HCT116 (cell line): ENCODE data around the gene STARD3. TPM values are rescaled to one million over a fixed set of nuclear protein-coding genes. Genes with fewer than 3 reads are reported as not detected.

ENCODE experiments used
- ATAC-seq: fragments of 200-7000 bp; cut with Tn5 transposase; 2 replicates; pipeline ENCODE4 v1.9.1; 2020; ENCODE audit warnings: mild to moderate bottlenecking, moderate library complexity
- BruUV-seq: library from RNA; stranded (reverse); fragments of 400-500 nt; replicated peaks from 2 replicates; lab custom pipeline; 2021; lab: Mats Ljungman, UMichigan
- CTCF ChIA-PET: fragments of 300-600 bp; sonication (Branson Sonifier 250); formaldehyde crosslinking; loops from one replicate; lab custom pipeline; 2021; ENCODE audit warnings: antibody characterized with exemption; lab: Charles Lee
- POLR2A ChIA-PET: fragments of 300-600, 350-600 bp; sonication (Branson Sonifier 250); formaldehyde crosslinking; loops from one replicate; lab custom pipeline; 2021; ENCODE audit warnings: antibody characterized with exemption; lab: Charles Lee
- RAD21 ChIA-PET, 2 experiments: fragments of 300-600 bp; sonication (Branson Sonifier 250); formaldehyde crosslinking; loops; one replicate each; lab custom pipeline; 2023; ENCODE audit warnings: low total read pairs in 2 of 2; ENCODE audit not compliant: uncharacterized antibody in 2 of 2, unreplicated experiment in 2 of 2, low non-redundant PET in 1 of 2; lab: Charles Lee
- DNase-seq: peaks from one replicate; pipeline ENCODE4 v3.0.0-alpha.2; 2010; ENCODE audit warnings: low read depth, low spot score
- H2AFZ ChIP-seq: fragments of 200-600 bp; shearing (Covaris generic), sonication (generic); 2 replicates; pipeline ENCODE4 v1.6.1; 2017; ENCODE audit warnings: low read depth, mixed run types, mixed read lengths, antibody characterized with exemption, low read length; ENCODE audit not compliant: poor library complexity, severe bottlenecking
- H3K27ac ChIP-seq: 2 replicates; pipeline ENCODE4 v1.5.1; 2012; ENCODE audit warnings: low read depth, low read length
- H3K27me3 ChIP-seq: fragments of 200-600 bp; sonication (generic); 2 replicates; pipeline ENCODE4 v1.6.1; 2016; ENCODE audit warnings: mixed run types, low read length, mixed read lengths; ENCODE audit not compliant: insufficient read depth
- H3K36me3 ChIP-seq, 2 experiments: fragments of 200-500 bp in 1 of 2; fragments of 200-600 bp in 1 of 2; sonication (Bioruptor generic) in 1 of 2; sonication (generic) in 1 of 2; 2 replicates each; pipeline versions ENCODE4 v1.5.1 to v1.6.1; 2014 to 2016; ENCODE audit warnings: low read length in 2 of 2, inconsistent platforms in 1 of 2, mixed read lengths in 1 of 2, mixed run types in 1 of 2; ENCODE audit not compliant: insufficient read depth in 2 of 2, control insufficient read depth in 1 of 2
- H3K4me1 ChIP-seq, 2 experiments: fragments of 200-600 bp in 1 of 2; sonication (generic) in 1 of 2; 2 replicates each; pipeline versions ENCODE4 v1.5.1 to v1.6.1; 2012 to 2017; ENCODE audit warnings: low read length in 2 of 2, inconsistent platforms in 1 of 2, mild to moderate bottlenecking in 1 of 2, mixed read lengths in 1 of 2, mixed run types in 1 of 2, moderate library complexity in 1 of 2; ENCODE audit not compliant: insufficient read depth in 2 of 2, control insufficient read depth in 1 of 2
- H3K4me2 ChIP-seq: fragments of 200-600 bp; sonication (generic); 2 replicates; pipeline ENCODE4 v1.6.1; 2017; ENCODE audit warnings: mixed run types, low read length, mixed read lengths
- H3K4me3 ChIP-seq, 2 experiments: fragments of 200-600 bp in 1 of 2; sonication (generic) in 1 of 2; replicated peaks in 1 of 2; 2 replicates each; pipeline ENCODE4 v1.5.1; 2011 to 2016; ENCODE audit warnings: low read length in 2 of 2, control low read depth in 1 of 2, low read depth in 1 of 2, mild to moderate bottlenecking in 1 of 2, mixed read lengths in 1 of 2, mixed run types in 1 of 2
- H3K79me2 ChIP-seq: fragments of 200-600 bp; sonication (generic); 2 replicates; pipeline ENCODE4 v1.6.1; 2017; ENCODE audit warnings: mild to moderate bottlenecking, mixed run types, low read length, moderate library complexity, mixed read lengths; ENCODE audit not compliant: insufficient read depth
- H3K9ac ChIP-seq: fragments of 200-600 bp; sonication (generic); 2 replicates; pipeline ENCODE4 v1.6.1; 2016; ENCODE audit warnings: low read length, mixed read lengths
- H3K9me2 ChIP-seq: fragments of 200-600 bp; sonication (generic), shearing (Covaris generic); 2 replicates; pipeline ENCODE4 v1.6.1; 2017; ENCODE audit warnings: mixed run types, mild to moderate bottlenecking, moderate library complexity; ENCODE audit not compliant: insufficient read depth
- H3K9me3 ChIP-seq, 2 experiments: fragments of 200-500 bp in 1 of 2; fragments of 200-600 bp in 1 of 2; sonication (Bioruptor generic) in 1 of 2; sonication (generic) in 1 of 2; 2 replicates each; pipeline ENCODE4 v1.6.1; 2014 to 2017; ENCODE audit warnings: low read length in 2 of 2, mixed read lengths in 2 of 2, inconsistent platforms in 1 of 2, low read depth in 1 of 2, mild to moderate bottlenecking in 1 of 2, mixed run types in 1 of 2, moderate library complexity in 1 of 2; ENCODE audit not compliant: control insufficient read depth in 1 of 2, insufficient read depth in 1 of 2
- H4K20me1 ChIP-seq: fragments of 200-600 bp; sonication (generic), shearing (Covaris generic); 2 replicates; pipeline ENCODE4 v1.6.1; 2017; ENCODE audit warnings: mixed run types, mild to moderate bottlenecking, moderate library complexity; ENCODE audit not compliant: insufficient read depth
- CEBPB ChIP-seq: IDR thresholded peaks from 2 replicates; pipeline ENCODE4 v1.6.1; 2012; ENCODE audit warnings: low read depth
- ELF1 ChIP-seq: IDR thresholded peaks from 2 replicates; pipeline ENCODE4 v1.6.1; 2012; ENCODE audit warnings: low read depth, borderline replicate concordance
- EZH2 ChIP-seq: fragments of 200-600 bp; sonication (generic); IDR thresholded peaks from 2 replicates; pipeline ENCODE4 v1.6.1; 2017; ENCODE audit warnings: antibody characterized with exemption, mixed run types
- EZH2phosphoT487 ChIP-seq: fragments of 200-600 bp; IDR thresholded peaks from 2 replicates; pipeline ENCODE4 v1.6.1; 2018; ENCODE audit warnings: antibody characterized with exemption, borderline replicate concordance
- FOSL1 ChIP-seq: IDR thresholded peaks from 2 replicates; pipeline ENCODE4 v1.6.1; 2012; ENCODE audit warnings: low read depth
- JUND ChIP-seq: IDR thresholded peaks from 2 replicates; pipeline ENCODE4 v1.6.1; 2012
- POLR2A ChIP-seq: IDR thresholded peaks from 2 replicates; pipeline ENCODE4 v1.7.0; 2011; ENCODE audit warnings: borderline replicate concordance; ENCODE audit not compliant: insufficient read depth, insufficient read length; ENCODE audit errors: extremely low read depth
- POLR2AphosphoS5 ChIP-seq: IDR thresholded peaks from 2 replicates; pipeline ENCODE4 v1.6.1; 2011; ENCODE audit warnings: mild to moderate bottlenecking, low read depth, low read length, moderate library complexity
- SIN3A ChIP-seq: IDR thresholded peaks from 2 replicates; pipeline ENCODE4 v1.6.1; 2012; ENCODE audit warnings: low read depth
- SP1 ChIP-seq: IDR thresholded peaks from 2 replicates; pipeline ENCODE4 v1.6.1; 2012; ENCODE audit warnings: low read depth
- SRF ChIP-seq: IDR thresholded peaks from 2 replicates; pipeline ENCODE4 v1.6.1; 2012; ENCODE audit warnings: low read depth
- TCF7L2 ChIP-seq: IDR thresholded peaks from 2 replicates; pipeline ENCODE4 v1.7.0; 2011; ENCODE audit warnings: borderline replicate concordance, inconsistent platforms; ENCODE audit not compliant: insufficient read depth, insufficient read length; ENCODE audit errors: extremely low read depth
- YY1 ChIP-seq: IDR thresholded peaks from 2 replicates; pipeline ENCODE4 v1.6.1; 2011; ENCODE audit warnings: low read length, low read depth, moderate library complexity, mild to moderate bottlenecking; ENCODE audit not compliant: insufficient replicate concordance; ENCODE audit errors: extremely low read depth
- ZFX ChIP-seq: fragments of 450-650 bp; IDR thresholded peaks from 2 replicates; pipeline ENCODE4 v1.6.1; 2017
- intact Hi-C: fragments of 100-400 bp; cut with micrococcal nuclease; formaldehyde crosslinking; loops from 2 replicates; pipeline ENCODE4 v1.10.0; 2022
- total RNA-seq: library from RNA; stranded (reverse); gene quantifications from one replicate; pipeline ENCODE4 v1.2.1, GENCODE V29; 2021; ENCODE audit not compliant: unreplicated experiment
- TF ChIP-seq, protein P1 (sequence below): IDR thresholded peaks from 2 replicates; pipeline ENCODE4 v1.6.1; 2012
- TF ChIP-seq, protein P2 (sequence below): IDR thresholded peaks from 2 replicates; pipeline ENCODE4 v1.6.1; 2011; ENCODE audit warnings: mild to moderate bottlenecking, low read length, moderate library complexity; ENCODE audit not compliant: insufficient replicate concordance; ENCODE audit errors: extremely low read depth
- TF ChIP-seq, protein P3 (sequence below): IDR thresholded peaks from 2 replicates; pipeline ENCODE4 v1.6.1; 2012; ENCODE audit warnings: low read depth
- TF ChIP-seq, protein P4 (sequence below), 3 experiments: fragments of 200-600 bp in 1 of 3; sonication (generic) in 1 of 3; IDR thresholded peaks in 2 of 3; conservative IDR thresholded peaks in 1 of 3; 2 replicates each; pipeline ENCODE4 v1.5.1; 2012 to 2017; ENCODE audit warnings: low read depth in 2 of 3, low read length in 2 of 3, antibody characterized with exemption in 1 of 3, borderline replicate concordance in 1 of 3, control low read depth in 1 of 3, mild to moderate bottlenecking in 1 of 3, mixed read lengths in 1 of 3, mixed run types in 1 of 3, moderate library complexity in 1 of 3; ENCODE audit not compliant: insufficient read depth in 1 of 3

Gene STARD3
- total RNA-seq, 1 experiment from 2014 or later, result 73.9 TPM

DNA sequence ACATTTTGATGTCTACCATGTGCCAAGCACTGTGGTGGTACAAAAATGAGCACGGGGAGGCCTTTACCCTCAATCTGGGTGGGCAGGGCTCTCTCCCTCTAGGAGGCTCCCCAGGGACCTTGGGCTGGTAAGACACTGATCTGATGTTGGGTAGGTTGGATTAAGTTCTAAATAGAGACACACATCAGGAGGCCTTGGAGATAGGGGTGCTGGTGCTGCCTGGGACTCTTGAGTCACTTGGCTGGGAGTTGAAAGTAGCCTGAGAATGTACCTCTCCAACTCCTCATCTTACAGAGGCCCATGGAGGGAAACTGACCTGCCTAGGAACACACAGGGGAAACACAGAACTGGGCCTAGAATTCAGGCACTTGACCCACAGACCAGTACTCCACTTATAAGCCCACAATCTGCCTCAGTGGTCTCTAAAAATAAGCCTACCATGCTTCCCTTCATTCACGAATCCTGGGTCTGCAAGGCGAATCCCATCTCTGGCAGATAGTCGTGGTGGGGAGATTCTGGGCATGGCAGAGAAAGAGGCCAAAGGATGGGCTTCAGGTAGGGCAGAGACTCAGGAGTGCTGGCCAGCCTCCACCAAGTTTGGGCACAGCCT, 27.4 kb upstream of the STARD3 start:
- Histone ChIP-seq H3K4me3 (no peak overlapping the region), H3K9ac (no peak overlapping the region), H3K9me2 (no peaks in the 10 kb centered on the region), H2AFZ (no peak overlapping the region), H3K4me1 (peaks cover 0 to 5% of the 10 kb centered on the region in 2 experiments; a peak in 2 of 4 replicates), H3K27me3 (no peaks in the 10 kb centered on the region), H3K36me3 (no peaks in the 10 kb centered on the region), H4K20me1 (no peaks in the 10 kb centered on the region), H3K79me2 (no peaks in the 10 kb centered on the region), H3K9me3 (no peaks in the 10 kb centered on the region), H3K27ac (no peak overlapping the region), H3K4me2 (no peak overlapping the region)
- ATAC-seq (no peak), DNase-seq (no peak)
- no TSS peak for BruUV-seq
- ChIA-PET CTCF (interaction anchor here (0.8 kb wide), 1 partner anchor 12 kb away, joined by 3 read pairs; no protein-coding TSS in a partner anchor), RAD21 (no interaction called here), POLR2A (no interaction called here)
- TF ChIP-seq SRF (no peak), EZH2 (no peak), ZFX (no peak), JUND (no peak), CEBPB (no peak), EZH2phosphoT487 (no peak), YY1 (no peak), SP1 (no peak), ELF1 (no peak), FOSL1 (no peak), TCF7L2 (no peak), SIN3A (no peak), POLR2A (no peak), POLR2AphosphoS5 (no peak)
- TF ChIP-seq, protein P1, sequence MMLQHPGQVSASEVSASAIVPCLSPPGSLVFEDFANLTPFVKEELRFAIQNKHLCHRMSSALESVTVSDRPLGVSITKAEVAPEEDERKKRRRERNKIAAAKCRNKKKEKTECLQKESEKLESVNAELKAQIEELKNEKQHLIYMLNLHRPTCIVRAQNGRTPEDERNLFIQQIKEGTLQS, result no peak
- TF ChIP-seq, protein P2, sequence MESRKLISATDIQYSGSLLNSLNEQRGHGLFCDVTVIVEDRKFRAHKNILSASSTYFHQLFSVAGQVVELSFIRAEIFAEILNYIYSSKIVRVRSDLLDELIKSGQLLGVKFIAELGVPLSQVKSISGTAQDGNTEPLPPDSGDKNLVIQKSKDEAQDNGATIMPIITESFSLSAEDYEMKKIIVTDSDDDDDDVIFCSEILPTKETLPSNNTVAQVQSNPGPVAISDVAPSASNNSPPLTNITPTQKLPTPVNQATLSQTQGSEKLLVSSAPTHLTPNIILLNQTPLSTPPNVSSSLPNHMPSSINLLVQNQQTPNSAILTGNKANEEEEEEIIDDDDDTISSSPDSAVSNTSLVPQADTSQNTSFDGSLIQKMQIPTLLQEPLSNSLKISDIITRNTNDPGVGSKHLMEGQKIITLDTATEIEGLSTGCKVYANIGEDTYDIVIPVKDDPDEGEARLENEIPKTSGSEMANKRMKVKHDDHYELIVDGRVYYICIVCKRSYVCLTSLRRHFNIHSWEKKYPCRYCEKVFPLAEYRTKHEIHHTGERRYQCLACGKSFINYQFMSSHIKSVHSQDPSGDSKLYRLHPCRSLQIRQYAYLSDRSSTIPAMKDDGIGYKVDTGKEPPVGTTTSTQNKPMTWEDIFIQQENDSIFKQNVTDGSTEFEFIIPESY, result no peak
- TF ChIP-seq, protein P3, sequence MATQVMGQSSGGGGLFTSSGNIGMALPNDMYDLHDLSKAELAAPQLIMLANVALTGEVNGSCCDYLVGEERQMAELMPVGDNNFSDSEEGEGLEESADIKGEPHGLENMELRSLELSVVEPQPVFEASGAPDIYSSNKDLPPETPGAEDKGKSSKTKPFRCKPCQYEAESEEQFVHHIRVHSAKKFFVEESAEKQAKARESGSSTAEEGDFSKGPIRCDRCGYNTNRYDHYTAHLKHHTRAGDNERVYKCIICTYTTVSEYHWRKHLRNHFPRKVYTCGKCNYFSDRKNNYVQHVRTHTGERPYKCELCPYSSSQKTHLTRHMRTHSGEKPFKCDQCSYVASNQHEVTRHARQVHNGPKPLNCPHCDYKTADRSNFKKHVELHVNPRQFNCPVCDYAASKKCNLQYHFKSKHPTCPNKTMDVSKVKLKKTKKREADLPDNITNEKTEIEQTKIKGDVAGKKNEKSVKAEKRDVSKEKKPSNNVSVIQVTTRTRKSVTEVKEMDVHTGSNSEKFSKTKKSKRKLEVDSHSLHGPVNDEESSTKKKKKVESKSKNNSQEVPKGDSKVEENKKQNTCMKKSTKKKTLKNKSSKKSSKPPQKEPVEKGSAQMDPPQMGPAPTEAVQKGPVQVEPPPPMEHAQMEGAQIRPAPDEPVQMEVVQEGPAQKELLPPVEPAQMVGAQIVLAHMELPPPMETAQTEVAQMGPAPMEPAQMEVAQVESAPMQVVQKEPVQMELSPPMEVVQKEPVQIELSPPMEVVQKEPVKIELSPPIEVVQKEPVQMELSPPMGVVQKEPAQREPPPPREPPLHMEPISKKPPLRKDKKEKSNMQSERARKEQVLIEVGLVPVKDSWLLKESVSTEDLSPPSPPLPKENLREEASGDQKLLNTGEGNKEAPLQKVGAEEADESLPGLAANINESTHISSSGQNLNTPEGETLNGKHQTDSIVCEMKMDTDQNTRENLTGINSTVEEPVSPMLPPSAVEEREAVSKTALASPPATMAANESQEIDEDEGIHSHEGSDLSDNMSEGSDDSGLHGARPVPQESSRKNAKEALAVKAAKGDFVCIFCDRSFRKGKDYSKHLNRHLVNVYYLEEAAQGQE, result no peak
- TF ChIP-seq, protein P4, sequence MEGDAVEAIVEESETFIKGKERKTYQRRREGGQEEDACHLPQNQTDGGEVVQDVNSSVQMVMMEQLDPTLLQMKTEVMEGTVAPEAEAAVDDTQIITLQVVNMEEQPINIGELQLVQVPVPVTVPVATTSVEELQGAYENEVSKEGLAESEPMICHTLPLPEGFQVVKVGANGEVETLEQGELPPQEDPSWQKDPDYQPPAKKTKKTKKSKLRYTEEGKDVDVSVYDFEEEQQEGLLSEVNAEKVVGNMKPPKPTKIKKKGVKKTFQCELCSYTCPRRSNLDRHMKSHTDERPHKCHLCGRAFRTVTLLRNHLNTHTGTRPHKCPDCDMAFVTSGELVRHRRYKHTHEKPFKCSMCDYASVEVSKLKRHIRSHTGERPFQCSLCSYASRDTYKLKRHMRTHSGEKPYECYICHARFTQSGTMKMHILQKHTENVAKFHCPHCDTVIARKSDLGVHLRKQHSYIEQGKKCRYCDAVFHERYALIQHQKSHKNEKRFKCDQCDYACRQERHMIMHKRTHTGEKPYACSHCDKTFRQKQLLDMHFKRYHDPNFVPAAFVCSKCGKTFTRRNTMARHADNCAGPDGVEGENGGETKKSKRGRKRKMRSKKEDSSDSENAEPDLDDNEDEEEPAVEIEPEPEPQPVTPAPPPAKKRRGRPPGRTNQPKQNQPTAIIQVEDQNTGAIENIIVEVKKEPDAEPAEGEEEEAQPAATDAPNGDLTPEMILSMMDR (IDR thresholded peaks at IDR 0.05 in 2 of 3, conservative IDR thresholded peaks at IDR 0.05 in 1 of 3; ENCODE audit: borderline replicate concordance in 1 of 3, insufficient read depth in 1 of 3, low read depth in 2 of 3, low read length in 2 of 3), result no peak
- intact Hi-C loops, result no loop called here
